Measurements from ENCODE around the gene SYTL2. TPM values are rescaled to one million over a fixed set of nuclear protein-coding genes. Genes with fewer than 3 reads are reported as not detected.

The SYTL2 gene
- total RNA-seq, 3 donors from 2014 or later: 10.1 to 189 (median 120) TPM

DNA sequence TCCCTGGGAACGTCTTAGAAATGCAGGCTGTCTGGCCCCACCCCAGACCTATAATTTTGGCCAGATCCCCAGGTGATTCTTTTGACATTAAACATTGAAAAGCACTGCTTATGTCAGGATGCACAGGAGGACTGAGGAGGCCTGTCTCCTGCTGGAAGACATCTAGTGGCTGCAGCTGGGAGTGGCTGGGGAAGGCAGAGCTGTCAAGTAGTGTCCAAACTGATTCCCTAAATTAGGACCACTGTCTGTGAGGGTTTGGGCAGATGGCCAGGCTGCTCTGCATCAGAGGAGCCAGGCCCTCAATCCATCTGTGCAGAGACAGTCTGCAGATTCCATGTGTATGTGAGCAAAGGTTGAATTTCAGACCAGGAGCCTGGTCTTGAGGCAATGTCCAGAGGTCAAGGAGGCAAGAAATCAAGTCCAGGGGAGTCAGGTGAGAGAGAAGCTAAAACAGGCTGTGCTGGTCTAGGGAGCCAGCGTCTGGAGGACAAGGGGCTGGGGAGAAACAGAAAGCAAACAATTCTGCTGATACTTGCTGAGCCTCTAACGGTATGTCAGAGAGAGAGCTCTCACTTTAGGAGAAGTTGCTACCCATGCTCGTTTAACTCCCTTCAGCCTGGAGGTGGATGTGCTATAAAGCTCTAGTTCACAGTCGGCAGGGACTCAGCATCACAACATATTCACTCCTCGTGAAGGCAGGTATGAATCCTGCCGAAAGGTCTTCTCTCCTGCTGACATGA, 15.3 kb upstream of the SYTL2 start:
- Histone ChIP-seq H3K4me3 (no peak overlapping the region), H3K9me3 (no peaks in the 10 kb centered on the region), H3K27me3 (no peaks in the 10 kb centered on the region), H3K36me3 (no peaks in the 10 kb centered on the region), H3K4me1 (no peaks in the 10 kb centered on the region), H3K27ac (peak overlapping the region; percentile 79 to 87)
- TF ChIP-seq POLR2A (IDR thresholded peaks at IDR 0.05) (no peak), POLR2AphosphoS5 (IDR thresholded peaks at IDR 0.05) (no peak), CTCF (IDR thresholded peaks at IDR 0.05) (peak in 2 of 3 donors; percentile 37 to 50)
- no peak for DNase-seq (ENCODE audit: low spot score in 2 of 2)
- intact Hi-C loops (cut with DNase I; ENCODE audit: low total_unique reads): no loop called here

- Histone ChIP-seq H3K4me1 (no peaks in the 10 kb centered on the region), H3K4me3 (no peak overlapping the region), H3K36me3 (no peaks in the 10 kb centered on the region), H3K27me3 (no peaks in the 10 kb centered on the region), H3K27ac (peak overlapping the region in 1 of 2 donors; percentile 87), H3K9me3 (no peaks in the 10 kb centered on the region)
- intact Hi-C loops (cut with DNase I; ENCODE audit: low total_unique reads): no loop called here
- DNase-seq (ENCODE audit: low spot score in 2 of 2): no peak
- TF ChIP-seq CTCF (IDR thresholded peaks at IDR 0.05) (no peak), POLR2AphosphoS5 (IDR thresholded peaks at IDR 0.05) (no peak), POLR2A (IDR thresholded peaks at IDR 0.05) (no peak)
These were observed 14.7 kb upstream of the SYTL2 start for GRCh38 chr11:85825616-85826015.

DNA sequence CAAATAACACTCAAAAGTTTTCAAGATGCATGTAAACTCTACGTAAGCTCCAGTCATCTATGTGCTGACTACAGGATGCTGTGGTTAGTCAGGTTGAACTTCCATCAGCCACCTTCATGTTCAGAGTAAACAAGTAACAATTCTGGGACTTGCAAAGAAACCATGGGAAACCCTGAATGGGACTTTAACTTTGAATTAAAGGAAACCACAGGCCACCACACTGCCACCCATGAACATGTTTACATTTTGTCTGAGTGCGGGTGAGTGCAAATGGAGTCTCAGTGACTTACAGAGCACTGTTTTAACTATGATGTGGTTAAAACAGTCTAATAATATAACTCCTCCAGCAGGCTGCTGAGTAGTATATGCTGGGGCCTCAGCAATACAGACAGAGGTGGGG, 12.9 kb upstream of the SYTL2 start:
- no peak for DNase-seq (ENCODE audit: low spot score in 2 of 2)
- Histone ChIP-seq H3K36me3 (no peaks in the 10 kb centered on the region), H3K27ac (no peak overlapping the region), H3K9me3 (no peaks in the 10 kb centered on the region), H3K27me3 (no peaks in the 10 kb centered on the region), H3K4me1 (no peaks in the 10 kb centered on the region), H3K4me3 (no peak overlapping the region)
- intact Hi-C loops (cut with DNase I; ENCODE audit: low total_unique reads): no loop called here
- TF ChIP-seq CTCF (IDR thresholded peaks at IDR 0.05) (no peak), POLR2A (IDR thresholded peaks at IDR 0.05) (no peak), POLR2AphosphoS5 (IDR thresholded peaks at IDR 0.05) (no peak)

GRCh38 chr11:85822814-85823213, 11.9 kb upstream of the SYTL2 start:
- no peaks in the 10 kb centered on the region for H3K4me1 ChIP-seq
- H3K27ac ChIP-seq: no peak overlapping the region
- H3K27me3 ChIP-seq: no peaks in the 10 kb centered on the region
- H3K36me3 ChIP-seq: no peaks in the 10 kb centered on the region
- no peak for TF ChIP-seq CTCF (IDR thresholded peaks at IDR 0.05)
- H3K4me3 ChIP-seq: no peak overlapping the region
- intact Hi-C loops (cut with DNase I; ENCODE audit: low total_unique reads): no loop called here
- DNase-seq (ENCODE audit: low spot score in 2 of 2): no peak
- H3K9me3 ChIP-seq: no peaks in the 10 kb centered on the region

DNA sequence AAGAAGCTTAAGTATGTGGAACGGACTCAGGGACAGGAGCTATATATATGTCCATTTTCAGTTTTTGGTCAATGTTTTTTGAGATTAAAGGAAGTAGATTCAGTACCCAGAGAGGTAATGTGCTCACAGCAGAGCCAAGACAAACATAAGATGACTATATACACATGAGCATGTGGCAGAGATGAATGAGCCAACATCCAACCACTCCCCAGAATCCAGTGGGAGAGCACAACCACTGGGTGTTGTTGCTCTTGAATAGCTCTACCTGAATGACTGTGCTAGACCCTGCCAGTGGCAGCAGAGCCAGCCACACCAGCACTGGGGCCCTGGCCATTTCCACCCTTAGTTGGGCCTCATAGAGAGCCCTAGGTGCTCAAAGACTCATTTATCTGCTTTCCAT, 10.7 kb upstream of the SYTL2 start:
- intact Hi-C loops (cut with DNase I; ENCODE audit: low total_unique reads): no loop called here
- Histone ChIP-seq H3K27ac (no peak overlapping the region), H3K9me3 (no peaks in the 10 kb centered on the region), H3K27me3 (no peaks in the 10 kb centered on the region), H3K4me1 (no peaks in the 10 kb centered on the region), H3K36me3 (no peaks in the 10 kb centered on the region), H3K4me3 (no peak overlapping the region)
- no peak for TF ChIP-seq POLR2AphosphoS5 (IDR thresholded peaks at IDR 0.05)
- no peak for DNase-seq (ENCODE audit: low spot score in 2 of 2)

All from breast epithelium (tissue), 4 donors.